ENCODE results near the gene IGFBP5. TPM values are rescaled to one million over a fixed set of nuclear protein-coding genes. Genes with fewer than 3 reads are reported as not detected.

IGFBP5 gene
- total RNA-seq, 4 donors from 2014 or later, result 99.5 to 550 (median 279) TPM

GRCh38 chr2:216690853-216691741 lies 4.3 kb downstream of the IGFBP5 start:
- Histone ChIP-seq H3K4me3 (peak overlapping the region; percentile 74 to 95 (median 78)), H3K27ac (peak overlapping the region; percentile 93 to 95 (median 93)), H3K4me1 (peaks cover 74 to 84% of the 10 kb centered on the region in 2 donors), H3K27me3 (no peaks in the 10 kb centered on the region), H3K36me3 (no peaks in the 10 kb centered on the region), H3K9me3 (no peaks in the 10 kb centered on the region)
- intact Hi-C loops (cut with DNase I; ENCODE audit: low total_unique reads), result loop anchor here (10.0 kb wide), 2 partner anchors 954 to 1214 kb away; no protein-coding TSS in a partner anchor
- ATAC-seq (peak in 1 of 2 donors; percentile 10), DNase-seq (peak in 1 of 2 donors; percentile 74)
- TF ChIP-seq, protein P1, sequence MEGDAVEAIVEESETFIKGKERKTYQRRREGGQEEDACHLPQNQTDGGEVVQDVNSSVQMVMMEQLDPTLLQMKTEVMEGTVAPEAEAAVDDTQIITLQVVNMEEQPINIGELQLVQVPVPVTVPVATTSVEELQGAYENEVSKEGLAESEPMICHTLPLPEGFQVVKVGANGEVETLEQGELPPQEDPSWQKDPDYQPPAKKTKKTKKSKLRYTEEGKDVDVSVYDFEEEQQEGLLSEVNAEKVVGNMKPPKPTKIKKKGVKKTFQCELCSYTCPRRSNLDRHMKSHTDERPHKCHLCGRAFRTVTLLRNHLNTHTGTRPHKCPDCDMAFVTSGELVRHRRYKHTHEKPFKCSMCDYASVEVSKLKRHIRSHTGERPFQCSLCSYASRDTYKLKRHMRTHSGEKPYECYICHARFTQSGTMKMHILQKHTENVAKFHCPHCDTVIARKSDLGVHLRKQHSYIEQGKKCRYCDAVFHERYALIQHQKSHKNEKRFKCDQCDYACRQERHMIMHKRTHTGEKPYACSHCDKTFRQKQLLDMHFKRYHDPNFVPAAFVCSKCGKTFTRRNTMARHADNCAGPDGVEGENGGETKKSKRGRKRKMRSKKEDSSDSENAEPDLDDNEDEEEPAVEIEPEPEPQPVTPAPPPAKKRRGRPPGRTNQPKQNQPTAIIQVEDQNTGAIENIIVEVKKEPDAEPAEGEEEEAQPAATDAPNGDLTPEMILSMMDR (IDR thresholded peaks at IDR 0.05 in 4 of 5, conservative IDR thresholded peaks at IDR 0.05 in 1 of 5), result no peak
- TF ChIP-seq POLR2A (IDR thresholded peaks at IDR 0.05), result no peak
- in situ Hi-C loops (cut with MboI; ENCODE audit: low sequenced_read_pairs in 4 of 4), result loop anchor here (10.0 to 25.0 kb wide), 5 partner anchors 124 to 1024 kb away; no protein-coding TSS in a partner anchor

DNA sequence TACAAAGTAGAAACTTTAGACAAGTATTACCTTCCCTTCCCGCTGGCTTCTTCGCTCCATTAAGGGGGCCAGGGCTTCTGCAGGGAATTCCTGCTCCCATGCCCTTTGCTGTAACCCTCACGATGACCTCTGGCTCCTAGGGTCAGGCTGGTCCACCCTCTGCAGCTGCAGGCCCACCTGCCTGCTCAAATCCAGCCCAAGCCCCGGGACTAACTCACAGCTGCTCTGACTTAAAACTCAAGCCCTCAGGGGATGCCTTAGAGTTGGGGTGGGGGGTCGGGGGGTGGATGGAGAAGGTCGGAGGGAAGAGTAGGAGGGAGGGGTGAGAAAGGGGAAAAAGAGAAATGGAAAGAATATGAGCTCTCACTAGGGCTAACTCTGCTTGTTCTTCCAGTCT lies 4.9 kb downstream of the IGFBP5 start:
- in situ Hi-C loops (cut with MboI; ENCODE audit: low sequenced_read_pairs in 4 of 4), result loop anchor here (10.0 to 25.0 kb wide), 5 partner anchors 124 to 1024 kb away; no protein-coding TSS in a partner anchor
- Histone ChIP-seq H3K27ac (peak overlapping the region; percentile 93 to 95 (median 93)), H3K4me3 (peak overlapping the region in 2 of 4 donors; percentile 74 to 82), H3K4me1 (peaks cover 75 to 82% of the 10 kb centered on the region in 2 donors), H3K27me3 (no peaks in the 10 kb centered on the region), H3K9me3 (no peaks in the 10 kb centered on the region), H3K36me3 (no peaks in the 10 kb centered on the region)
- no peak for ATAC-seq
- intact Hi-C loops (cut with DNase I; ENCODE audit: low total_unique reads), result loop anchor here (10.0 kb wide), 2 partner anchors 954 to 1214 kb away; no protein-coding TSS in a partner anchor
- TF ChIP-seq POLR2A (IDR thresholded peaks at IDR 0.05), result no peak
- TF ChIP-seq, protein P1 (IDR thresholded peaks at IDR 0.05 in 4 of 5, conservative IDR thresholded peaks at IDR 0.05 in 1 of 5), result no peak
- no peak for DNase-seq

DNA sequence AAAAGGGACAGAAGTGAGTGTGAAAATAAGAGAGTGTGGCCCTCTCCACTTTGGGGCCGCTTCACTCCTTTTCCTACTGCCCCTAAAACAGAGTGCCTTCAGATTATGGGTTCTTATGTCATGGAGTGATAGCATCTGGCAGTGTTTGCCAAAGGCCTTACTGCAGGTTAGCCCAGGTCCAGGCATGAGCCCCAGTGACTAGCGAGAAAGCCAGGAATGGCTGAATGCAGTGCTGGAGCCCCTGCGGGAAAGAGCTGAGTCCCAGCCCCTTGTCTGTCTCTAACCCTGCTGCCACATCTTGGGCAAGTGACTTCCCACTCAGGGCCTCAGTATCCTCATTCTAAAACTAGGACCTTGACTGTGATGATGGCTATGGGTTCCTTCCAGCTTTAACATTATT lies 6.0 kb downstream of the IGFBP5 start:
- Histone ChIP-seq H3K4me1 (peaks cover 79 to 82% of the 10 kb centered on the region in 2 donors), H3K27ac (peak overlapping the region; percentile 93 to 95 (median 93)), H3K27me3 (no peaks in the 10 kb centered on the region), H3K36me3 (no peaks in the 10 kb centered on the region), H3K9me3 (no peaks in the 10 kb centered on the region), H3K4me3 (no peak overlapping the region)
- TF ChIP-seq, protein P1 (IDR thresholded peaks at IDR 0.05 in 4 of 5, conservative IDR thresholded peaks at IDR 0.05 in 1 of 5), result no peak
- TF ChIP-seq POLR2A (IDR thresholded peaks at IDR 0.05), result no peak
- DNase-seq (peak in 1 of 2 donors; percentile 15), ATAC-seq (no peak)
- intact Hi-C loops (cut with DNase I; ENCODE audit: low total_unique reads), result loop anchor here (5.0 to 10.0 kb wide), 3 partner anchors 648 to 1595 kb away; no protein-coding TSS in a partner anchor
- in situ Hi-C loops (cut with MboI; ENCODE audit: low sequenced_read_pairs in 4 of 4), result loop anchor here in 3 of 4 donors (5.0 to 25.0 kb wide), 7 partner anchors 198 to 1025 kb away; no protein-coding TSS in a partner anchor

- TF ChIP-seq POLR2A (IDR thresholded peaks at IDR 0.05), result no peak
- TF ChIP-seq, protein P1 (IDR thresholded peaks at IDR 0.05 in 4 of 5, conservative IDR thresholded peaks at IDR 0.05 in 1 of 5), result no peak
- no peaks in the 10 kb centered on the region for H3K9me3 ChIP-seq
- peak; percentile 75 to 83 for DNase-seq
- no peaks in the 10 kb centered on the region for H3K36me3 ChIP-seq
- ATAC-seq, result peak; percentile 20 to 37
- peaks cover 81 to 84% of the 10 kb centered on the region in 2 donors for H3K4me1 ChIP-seq
- no peak overlapping the region for H3K4me3 ChIP-seq
- H3K27ac ChIP-seq, result peak overlapping the region; percentile 93 to 95 (median 93)
- in situ Hi-C loops (cut with MboI; ENCODE audit: low sequenced_read_pairs in 4 of 4) (loop anchor here in 3 of 4 donors (5.0 to 25.0 kb wide), 7 partner anchors 198 to 1026 kb away; no protein-coding TSS in a partner anchor), intact Hi-C loops (cut with DNase I; ENCODE audit: low total_unique reads) (loop anchor here (5.0 to 10.0 kb wide), 3 partner anchors 648 to 1596 kb away; no protein-coding TSS in a partner anchor)
- H3K27me3 ChIP-seq, result no peaks in the 10 kb centered on the region
Measured at GRCh38 chr2:216688731-216689340, 6.5 kb downstream of the IGFBP5 start.
